Measurements from ENCODE around the gene KSR2. TPM values are rescaled to one million over a fixed set of nuclear protein-coding genes. Genes with fewer than 3 reads are reported as not detected.

KSR2 gene
- total RNA-seq, 1 donor from 2014 or later, result 0.47 TPM

DNA sequence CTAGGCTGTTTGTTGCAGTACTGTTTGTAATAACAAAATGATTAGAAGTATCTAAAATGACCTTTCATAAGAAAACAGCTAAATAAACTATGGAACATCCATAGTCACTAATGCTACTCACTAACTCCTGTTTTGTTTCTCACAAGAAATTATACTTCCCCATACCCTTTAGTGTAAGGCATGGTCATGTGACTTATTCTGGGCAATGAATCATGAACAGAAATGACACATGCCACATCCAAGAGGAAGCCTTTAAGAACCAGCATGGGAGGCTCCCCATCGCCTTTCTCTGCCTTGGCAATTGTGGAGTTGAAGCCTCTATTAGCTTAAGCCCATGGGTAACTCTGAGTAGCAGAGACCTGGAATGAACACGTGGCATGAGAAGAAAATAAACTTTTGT lies 49.3 kb downstream of the KSR2 start:
- Mint-ChIP-seq H3K36me3 (ENCODE audit: unreplicated experiment) (no peaks in the 10 kb centered on the region), H3K4me1 (ENCODE audit: low read depth, unreplicated experiment) (no peaks in the 10 kb centered on the region), H3K4me3 (ENCODE audit: unreplicated experiment) (no peak overlapping the region), H3K27me3 (ENCODE audit: unreplicated experiment) (no peaks in the 10 kb centered on the region), H3K9me3 (ENCODE audit: unreplicated experiment) (no peaks in the 10 kb centered on the region), H3K27ac (ENCODE audit: unreplicated experiment) (no peak overlapping the region)
- TF ChIP-seq, protein P1, sequence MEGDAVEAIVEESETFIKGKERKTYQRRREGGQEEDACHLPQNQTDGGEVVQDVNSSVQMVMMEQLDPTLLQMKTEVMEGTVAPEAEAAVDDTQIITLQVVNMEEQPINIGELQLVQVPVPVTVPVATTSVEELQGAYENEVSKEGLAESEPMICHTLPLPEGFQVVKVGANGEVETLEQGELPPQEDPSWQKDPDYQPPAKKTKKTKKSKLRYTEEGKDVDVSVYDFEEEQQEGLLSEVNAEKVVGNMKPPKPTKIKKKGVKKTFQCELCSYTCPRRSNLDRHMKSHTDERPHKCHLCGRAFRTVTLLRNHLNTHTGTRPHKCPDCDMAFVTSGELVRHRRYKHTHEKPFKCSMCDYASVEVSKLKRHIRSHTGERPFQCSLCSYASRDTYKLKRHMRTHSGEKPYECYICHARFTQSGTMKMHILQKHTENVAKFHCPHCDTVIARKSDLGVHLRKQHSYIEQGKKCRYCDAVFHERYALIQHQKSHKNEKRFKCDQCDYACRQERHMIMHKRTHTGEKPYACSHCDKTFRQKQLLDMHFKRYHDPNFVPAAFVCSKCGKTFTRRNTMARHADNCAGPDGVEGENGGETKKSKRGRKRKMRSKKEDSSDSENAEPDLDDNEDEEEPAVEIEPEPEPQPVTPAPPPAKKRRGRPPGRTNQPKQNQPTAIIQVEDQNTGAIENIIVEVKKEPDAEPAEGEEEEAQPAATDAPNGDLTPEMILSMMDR (IDR thresholded peaks at IDR 0.05; ENCODE audit: partially characterized antibody, unreplicated experiment), result no peak
- no peak for DNase-seq

DNA sequence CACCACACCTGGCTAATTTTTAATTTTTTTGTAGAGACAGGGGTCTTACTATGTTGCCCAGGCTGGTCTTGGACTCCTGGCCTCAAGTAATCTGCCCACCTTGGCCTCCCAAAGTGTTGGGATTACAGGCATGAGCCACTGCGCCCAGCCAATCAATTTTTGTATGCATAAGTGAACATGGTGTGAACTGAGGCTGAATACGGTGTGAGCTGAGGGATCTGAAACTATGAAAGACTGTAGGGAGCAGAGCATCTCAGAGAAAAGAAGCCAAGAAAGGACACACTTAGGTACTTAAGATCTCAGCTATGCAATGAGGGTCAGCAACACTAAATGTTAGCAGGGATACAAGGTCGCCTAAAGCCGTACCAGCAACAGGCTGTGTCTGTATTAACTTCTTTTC lies 54.1 kb downstream of the KSR2 start:
- TF ChIP-seq, protein P1 (IDR thresholded peaks at IDR 0.05; ENCODE audit: partially characterized antibody, unreplicated experiment), result no peak
- H3K9me3 Mint-ChIP-seq (ENCODE audit: unreplicated experiment), result no peaks in the 10 kb centered on the region
- DNase-seq, result no peak
- H3K36me3 Mint-ChIP-seq (ENCODE audit: unreplicated experiment), result peaks cover 11% of the 10 kb centered on the region
- no peak overlapping the region for H3K27ac Mint-ChIP-seq (ENCODE audit: unreplicated experiment)
- H3K27me3 Mint-ChIP-seq (ENCODE audit: unreplicated experiment), result no peaks in the 10 kb centered on the region
- H3K4me1 Mint-ChIP-seq (ENCODE audit: low read depth, unreplicated experiment), result no peaks in the 10 kb centered on the region
- H3K4me3 Mint-ChIP-seq (ENCODE audit: unreplicated experiment), result no peak overlapping the region

- Mint-ChIP-seq H3K4me1 (ENCODE audit: low read depth, unreplicated experiment) (no peaks in the 10 kb centered on the region), H3K27me3 (ENCODE audit: unreplicated experiment) (no peaks in the 10 kb centered on the region), H3K36me3 (ENCODE audit: unreplicated experiment) (peaks cover 11% of the 10 kb centered on the region), H3K4me3 (ENCODE audit: unreplicated experiment) (no peak overlapping the region), H3K9me3 (ENCODE audit: unreplicated experiment) (no peaks in the 10 kb centered on the region), H3K27ac (ENCODE audit: unreplicated experiment) (no peak overlapping the region)
- TF ChIP-seq, protein P1 (IDR thresholded peaks at IDR 0.05; ENCODE audit: partially characterized antibody, unreplicated experiment), result no peak
- no peak for DNase-seq
Measured at GRCh38 chr12:117912756-117913155, 56.0 kb downstream of the KSR2 start.

DNA sequence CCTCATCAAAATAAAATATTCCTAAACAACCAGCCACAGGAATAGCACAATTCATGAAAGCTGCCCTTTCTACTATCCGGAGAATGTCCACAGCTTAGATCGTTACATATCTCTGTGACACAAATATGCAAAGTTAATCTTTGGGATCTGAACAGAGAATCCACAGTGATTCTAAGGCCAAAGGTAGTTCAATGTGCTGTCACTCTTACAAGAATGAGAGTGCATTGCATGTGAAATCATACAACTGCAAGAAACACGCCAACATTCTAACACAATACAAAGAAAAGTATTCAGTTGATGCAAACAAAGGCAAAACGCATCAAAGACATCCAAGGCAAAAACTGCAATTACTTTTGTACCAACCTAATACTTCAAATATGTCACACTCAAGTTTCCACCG lies 60.4 kb downstream of the KSR2 start:
- H3K36me3 Mint-ChIP-seq (ENCODE audit: unreplicated experiment), result peaks cover 11% of the 10 kb centered on the region
- TF ChIP-seq, protein P1 (IDR thresholded peaks at IDR 0.05; ENCODE audit: partially characterized antibody, unreplicated experiment), result no peak
- H3K27me3 Mint-ChIP-seq (ENCODE audit: unreplicated experiment), result no peaks in the 10 kb centered on the region
- no peak overlapping the region for H3K27ac Mint-ChIP-seq (ENCODE audit: unreplicated experiment)
- no peaks in the 10 kb centered on the region for H3K9me3 Mint-ChIP-seq (ENCODE audit: unreplicated experiment)
- H3K4me3 Mint-ChIP-seq (ENCODE audit: unreplicated experiment), result no peak overlapping the region
- H3K4me1 Mint-ChIP-seq (ENCODE audit: low read depth, unreplicated experiment), result no peaks in the 10 kb centered on the region
- no peak for DNase-seq

GRCh38 chr12:117907108-117907689 lies 61.6 kb downstream of the KSR2 start:
- no peak for DNase-seq
- no peaks in the 10 kb centered on the region for H3K27me3 Mint-ChIP-seq (ENCODE audit: unreplicated experiment)
- peaks cover 11% of the 10 kb centered on the region for H3K36me3 Mint-ChIP-seq (ENCODE audit: unreplicated experiment)
- H3K4me3 Mint-ChIP-seq (ENCODE audit: unreplicated experiment), result no peak overlapping the region
- no peaks in the 10 kb centered on the region for H3K9me3 Mint-ChIP-seq (ENCODE audit: unreplicated experiment)
- no peaks in the 10 kb centered on the region for H3K4me1 Mint-ChIP-seq (ENCODE audit: low read depth, unreplicated experiment)
- H3K27ac Mint-ChIP-seq (ENCODE audit: unreplicated experiment), result no peak overlapping the region
- TF ChIP-seq, protein P1 (IDR thresholded peaks at IDR 0.05; ENCODE audit: partially characterized antibody, unreplicated experiment), result no peak
